Esophagus muscularis mucosa (tissue), 4 donors: Measurements from ENCODE around the gene MAP2.

ENCODE experiments used
- CTCF ChIP-seq, 3 experiments: fragments of 200-600 bp in 2 of 3; fragments of 450-650 bp in 1 of 3; sonication (generic) in 2 of 3; IDR thresholded peaks; one replicate each; pipeline ENCODE4 v1.5.1; 2017 to 2019; ENCODE audit warnings: antibody characterized with exemption in 3 of 3, mild to moderate bottlenecking in 2 of 3, moderate library complexity in 1 of 3
- EP300 ChIP-seq: sonication (generic); formaldehyde crosslinking; IDR thresholded peaks from one replicate; pipeline ENCODE4 v1.6.1; 2017; ENCODE audit warnings: antibody characterized with exemption
- POLR2A ChIP-seq: fragments of 450-650 bp; IDR thresholded peaks from one replicate; pipeline ENCODE4 v1.6.1; 2017; ENCODE audit warnings: antibody characterized with exemption, moderate library complexity, mild to moderate bottlenecking, low read depth
- POLR2AphosphoS5 ChIP-seq, 2 donors: sonication (generic); formaldehyde crosslinking; IDR thresholded peaks; one replicate each; pipeline ENCODE4 v1.6.1; 2017; ENCODE audit warnings: antibody characterized with exemption in 2 of 2

GRCh38 chr2:209680596-209680995 lies 256.7 kb downstream of the MAP2 start:
- TF ChIP-seq CTCF (IDR thresholded peaks at IDR 0.05) = no peak
- no peak for TF ChIP-seq POLR2AphosphoS5 (IDR thresholded peaks at IDR 0.05)
- no peak for TF ChIP-seq POLR2A
- TF ChIP-seq EP300 = no peak
